Pancreas (tissue), 10 donors: Measurements from ENCODE around the gene AJAP1. TPM values are rescaled to one million over a fixed set of nuclear protein-coding genes. Genes with fewer than 3 reads are reported as not detected.
A peak's percentile ranks its signal among the peaks of the same experiment; 100 is the strongest.

Experiments
- ATAC-seq, 4 donors: fragments of 200-7000 bp; cut with Tn5 transposase; one replicate each; pipeline versions ENCODE4 v1.8.0 to v1.9.1; 2020; ENCODE audit warnings: mild to moderate bottlenecking in 4 of 4, moderate library complexity in 4 of 4
- DNase-seq, 6 donors: peaks; one replicate each; pipeline ENCODE4 v3.0.0-alpha.2; 2020
- FAIRE-seq: peaks from 2 replicates; lab custom pipeline; 2012; peaks lifted over from hg19 to GRCh38; lab: Jason Lieb, UNC
- H3K27ac ChIP-seq, 4 donors: fragments of 200-600 bp; sonication (generic); 1 replicate in 3 of 4; 2 replicates in 1 of 4; pipeline versions ENCODE4 v1.5.0 to v1.8.0; 2020
- H3K27me3 ChIP-seq, 4 donors: fragments of 200-600 bp; one replicate each; pipeline ENCODE4 v1.8.0; 2021
- H3K36me3 ChIP-seq, 3 donors: fragments of 200-600 bp; sonication (generic) in 1 of 3; one replicate each; pipeline versions ENCODE4 v1.5.0 to v1.8.0; 2020 to 2021
- H3K4me1 ChIP-seq, 3 donors: fragments of 200-600 bp; one replicate each; pipeline ENCODE4 v1.8.0; 2021
- H3K4me3 ChIP-seq, 4 donors: fragments of 200-600 bp; sonication (generic) in 2 of 4; one replicate each; pipeline versions ENCODE4 v1.5.0 to v1.8.0; 2020 to 2021
- H3K9me3 ChIP-seq, 4 donors: fragments of 200-600 bp; one replicate each; pipeline ENCODE4 v1.8.0; 2021
- WGBS, 2 donors: extraction: QIAGEN DNeasy Blood & Tissue Kit; methylation state at CpG; one replicate each; pipeline ENCODE4 v1.1.7; 2013; 5-methylcytosine and 5-hydroxymethylcytosine counted together
- intact Hi-C, 3 donors: fragments of 100-400 bp; cut with DNase I; formaldehyde crosslinking; loops; one replicate each; pipeline versions ENCODE4 v1.11.1 to v1.14.2; 2022
- polyA plus RNA-seq, 2 donors: library from polyadenylated mRNA; stranded (reverse); fragments of 200-250 nt; gene quantifications; one replicate each; pipeline ENCODE4 v1.2.3, GENCODE V29; 2013
- total RNA-seq, 6 donors: library from RNA; stranded (reverse); fragmentation: NEBNext Ultra II Directional in 4 of 6; extraction: Animal tissue kit (Norgen Biotek cat#: 25700) in 4 of 6; gene quantifications; one replicate each; pipeline versions ENCODE4 v1.2.1 to v1.2.4, GENCODE V29; 2021 to 2023
- TF ChIP-seq, protein P1 (sequence below), 4 donors: fragments of 200-600 bp; sonication (generic) in 3 of 4; IDR thresholded peaks; one replicate each; pipeline versions ENCODE4 v1.5.0 to v1.8.0; 2021; ENCODE audit warnings: antibody characterized with exemption in 4 of 4
- donor health status: healthy with polysubstance abuse.
- donor health status: DM: no; HTN: no; CAD: no; lungs with moderate emphysema.
- donor health status: DM: no; HTN: no; CAD: no.
- donor health status: control.
- donor health status: control.
- donor health status: Bipolar disorder and iron deficiency.
- donor health status: DM: yes; HTN: yes; CAD: no.
- donor health status: DM: no; HTN: no; CAD: no.
- donor health status: DM: no; HTN: no; CAD: no.
- donor health status: DM: yes; HTN: yes; CAD: no.

Gene AJAP1
- total RNA-seq (1 to 10 TPM in 4 of 6 donors, under 1 TPM in 2; 0.40 to 4.3 (median 2.2) TPM), polyA plus RNA-seq (1 to 10 TPM in 1 of 2 donors, under 1 TPM in 1; 0.38 to 3.1 TPM)

DNA sequence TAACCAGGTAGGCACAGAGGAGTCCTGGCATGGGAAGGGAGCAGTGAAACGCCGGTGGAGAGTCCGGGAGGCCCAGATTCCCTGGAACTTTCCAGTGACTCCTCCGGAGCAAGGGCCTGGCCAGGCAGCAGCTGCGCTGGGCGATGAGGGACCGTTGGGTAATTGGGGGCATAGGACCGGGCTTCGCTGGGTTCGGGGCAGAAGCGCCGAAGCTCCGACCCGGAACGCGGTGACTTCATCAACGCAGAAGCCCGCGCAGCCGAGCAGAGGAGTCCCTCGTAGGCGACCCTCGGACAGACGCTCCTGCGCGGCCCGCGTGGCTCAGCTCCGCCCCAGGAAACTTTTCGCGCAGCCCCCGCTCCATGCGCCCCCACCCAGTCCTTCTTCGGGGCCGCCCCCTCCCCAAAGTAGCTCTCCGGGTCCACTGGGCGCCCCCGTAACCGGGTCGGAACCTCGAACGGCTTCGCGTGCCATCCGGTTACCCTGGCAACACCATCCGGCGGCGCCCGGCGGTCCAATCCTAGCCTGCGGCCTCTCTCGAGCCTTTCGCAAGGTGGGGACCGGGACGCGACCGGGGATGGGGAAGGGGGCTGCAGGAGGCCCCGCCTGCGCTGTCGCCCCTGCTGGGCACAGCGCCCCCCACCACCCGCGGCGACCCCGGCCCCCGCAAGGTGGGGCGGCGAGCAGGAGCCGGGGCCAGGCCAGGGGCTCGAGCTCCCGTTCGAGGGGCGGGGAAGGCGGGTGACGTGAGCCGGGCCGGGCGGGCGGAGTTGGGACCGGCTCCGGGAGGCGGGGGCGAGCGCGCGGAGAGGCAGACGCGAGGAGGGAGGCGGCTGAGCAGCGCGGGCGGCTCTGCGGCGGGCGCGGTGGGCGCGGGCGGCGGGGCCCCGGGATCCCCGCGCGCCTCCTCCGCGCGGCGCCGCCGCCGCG, at the start of gene AJAP1:
Gene AJAP1, plus strand, starts transcription at position 814 of the 930 bp plus-strand sequence. CDS start 817 bp downstream, outside the sequence.
- TF ChIP-seq, protein P1, sequence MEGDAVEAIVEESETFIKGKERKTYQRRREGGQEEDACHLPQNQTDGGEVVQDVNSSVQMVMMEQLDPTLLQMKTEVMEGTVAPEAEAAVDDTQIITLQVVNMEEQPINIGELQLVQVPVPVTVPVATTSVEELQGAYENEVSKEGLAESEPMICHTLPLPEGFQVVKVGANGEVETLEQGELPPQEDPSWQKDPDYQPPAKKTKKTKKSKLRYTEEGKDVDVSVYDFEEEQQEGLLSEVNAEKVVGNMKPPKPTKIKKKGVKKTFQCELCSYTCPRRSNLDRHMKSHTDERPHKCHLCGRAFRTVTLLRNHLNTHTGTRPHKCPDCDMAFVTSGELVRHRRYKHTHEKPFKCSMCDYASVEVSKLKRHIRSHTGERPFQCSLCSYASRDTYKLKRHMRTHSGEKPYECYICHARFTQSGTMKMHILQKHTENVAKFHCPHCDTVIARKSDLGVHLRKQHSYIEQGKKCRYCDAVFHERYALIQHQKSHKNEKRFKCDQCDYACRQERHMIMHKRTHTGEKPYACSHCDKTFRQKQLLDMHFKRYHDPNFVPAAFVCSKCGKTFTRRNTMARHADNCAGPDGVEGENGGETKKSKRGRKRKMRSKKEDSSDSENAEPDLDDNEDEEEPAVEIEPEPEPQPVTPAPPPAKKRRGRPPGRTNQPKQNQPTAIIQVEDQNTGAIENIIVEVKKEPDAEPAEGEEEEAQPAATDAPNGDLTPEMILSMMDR (IDR thresholded peaks at IDR 0.05): no peak
- Histone ChIP-seq H3K27ac (no peak within 1 kb of the TSS), H3K36me3 (no peaks in the 10 kb centered on the region), H3K27me3 (peaks cover 0 to 31% (median 0%) of the 10 kb centered on the region in 4 donors), H3K4me3 (peak within 1 kb of the TSS in 3 of 4 donors; percentile 12 to 36 (median 29)), H3K9me3 (no peaks in the 10 kb centered on the region), H3K4me1 (no peaks in the 10 kb centered on the region)
- DNase-seq (peak in 2 of 6 donors; percentile 36 to 72), FAIRE-seq (no peak), ATAC-seq (no peak)
- intact Hi-C loops: loop anchor here in 2 of 3 donors (10.0 kb wide), 1 partner anchor 1091 kb away; no protein-coding TSS in a partner anchor
- WGBS, 2 donors: 3 to 5% methylated on average over 57 to 112 of the region's 112 CpGs

DNA sequence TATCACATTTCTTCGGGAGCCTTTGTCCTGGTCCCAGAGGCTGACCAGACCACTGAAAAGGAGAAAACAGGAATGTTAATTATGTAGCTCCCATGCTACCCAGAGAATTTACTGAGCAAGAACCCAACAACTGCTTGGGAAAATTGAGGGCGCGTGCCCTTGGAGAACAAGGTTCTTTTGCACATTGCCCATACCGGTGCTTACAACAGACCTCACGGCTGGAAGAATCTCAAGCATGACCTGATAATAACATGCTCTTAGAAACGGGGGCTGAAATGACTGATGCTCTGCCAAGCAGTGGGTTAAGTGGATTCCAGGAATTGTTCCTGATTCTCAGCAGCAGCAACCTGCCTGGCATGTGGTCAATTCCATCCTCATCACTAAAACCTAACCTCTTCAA, 49.3 kb upstream of the AJAP1 start:
- Histone ChIP-seq H3K4me1 (no peaks in the 10 kb centered on the region), H3K36me3 (no peaks in the 10 kb centered on the region), H3K9me3 (no peaks in the 10 kb centered on the region), H3K4me3 (no peak overlapping the region), H3K27me3 (no peaks in the 10 kb centered on the region), H3K27ac (no peak overlapping the region)
- TF ChIP-seq, protein P1 (IDR thresholded peaks at IDR 0.05): no peak
- no peak for FAIRE-seq
- intact Hi-C loops: no loop called here
- DNase-seq: no peak
- ATAC-seq: no peak
- WGBS, 2 donors: 37% methylated on average over 6 of the region's 6 CpGs

DNA sequence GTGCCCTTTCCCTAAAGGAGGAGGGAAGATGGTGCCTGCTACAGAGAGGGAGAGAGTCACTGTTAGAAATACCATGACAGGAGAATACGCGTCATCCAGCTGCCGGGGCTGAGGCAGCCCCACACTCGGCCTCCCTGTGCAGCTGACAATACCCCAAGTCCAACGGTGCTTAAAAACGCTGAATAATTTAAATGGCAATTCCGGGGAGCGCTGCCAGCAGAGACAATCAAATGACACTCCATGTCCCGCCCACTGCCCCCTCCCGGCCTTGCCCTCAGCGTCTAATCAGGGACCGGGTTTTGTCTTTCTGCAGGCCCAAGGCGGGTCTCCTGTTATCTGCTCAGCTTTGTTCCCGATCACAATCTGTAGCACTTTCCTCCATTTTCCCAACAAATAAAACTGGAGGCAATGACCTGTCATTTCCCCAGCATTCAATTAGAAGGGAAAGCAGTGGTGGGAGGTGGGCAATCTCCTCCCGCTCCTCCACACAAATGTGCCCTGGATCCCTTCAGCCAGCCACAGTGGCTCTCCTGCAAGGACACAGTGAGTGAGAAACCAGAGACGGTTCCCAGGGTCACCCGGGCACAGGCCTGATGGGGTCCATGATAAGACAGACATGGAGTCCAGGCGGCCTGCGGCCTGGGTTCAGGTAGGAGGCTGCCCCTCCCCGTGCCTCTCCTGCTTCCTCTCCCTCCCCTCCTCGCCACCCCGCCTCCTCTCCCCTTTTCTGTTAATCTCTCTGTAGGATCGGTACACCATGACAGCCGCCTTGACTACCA, 42.7 kb upstream of the AJAP1 start:
- no peak overlapping the region for H3K4me3 ChIP-seq
- no peak overlapping the region for H3K27ac ChIP-seq
- no peak for ATAC-seq
- no peaks in the 10 kb centered on the region for H3K4me1 ChIP-seq
- H3K9me3 ChIP-seq: no peaks in the 10 kb centered on the region
- no peaks in the 10 kb centered on the region for H3K36me3 ChIP-seq
- intact Hi-C loops: no loop called here
- H3K27me3 ChIP-seq: no peaks in the 10 kb centered on the region
- no peak for DNase-seq
- TF ChIP-seq, protein P1 (IDR thresholded peaks at IDR 0.05): no peak
- FAIRE-seq: no peak
- WGBS, 2 donors: 49 to 61% methylated on average over 24 of the region's 24 CpGs

DNA sequence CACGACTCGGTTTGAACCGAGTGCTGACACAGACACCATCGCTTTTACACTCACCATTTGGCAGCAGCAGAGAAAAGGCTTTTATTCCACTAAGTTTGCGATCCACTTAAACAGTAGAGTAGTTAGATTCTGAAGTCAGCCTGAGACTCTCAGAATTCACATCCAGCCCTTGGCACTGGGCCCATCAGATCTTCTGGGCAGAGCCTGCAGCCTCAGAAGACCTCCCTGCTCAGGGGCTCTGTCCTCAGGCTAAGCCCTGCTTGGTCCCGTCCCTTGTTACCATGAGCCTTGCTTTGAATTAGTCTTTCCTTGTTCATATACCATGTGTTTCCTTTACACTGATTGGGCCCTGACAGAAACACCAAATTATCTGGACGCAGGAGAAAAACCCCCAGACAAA, 41.4 kb upstream of the AJAP1 start:
- Histone ChIP-seq H3K9me3 (no peaks in the 10 kb centered on the region), H3K4me3 (no peak overlapping the region), H3K4me1 (no peaks in the 10 kb centered on the region), H3K36me3 (no peaks in the 10 kb centered on the region), H3K27ac (no peak overlapping the region), H3K27me3 (no peaks in the 10 kb centered on the region)
- ATAC-seq: no peak
- TF ChIP-seq, protein P1 (IDR thresholded peaks at IDR 0.05): no peak
- 56 to 59% methylated on average over 7 of the region's 7 CpGs for WGBS, 2 donors
- intact Hi-C loops: no loop called here
- FAIRE-seq: no peak
- DNase-seq: no peak
